HEK293T (cell line): ENCODE measurements around the gene SEPTIN14.
"Not testable (repeated sequence)": the region's sequence is repeated elsewhere in the genome, so short reads cannot be mapped to it uniquely, and the experiment has no call there.

Experiments
- ELF4 ChIP-seq: fragments of 450-650 bp; IDR thresholded peaks from 2 replicates; pipeline ENCODE4 v1.6.1; 2017; ENCODE audit warnings: antibody characterized with exemption
- FOXA1 ChIP-seq: fragments of 450-650 bp; IDR thresholded peaks from 2 replicates; pipeline ENCODE4 v1.6.1; 2016; ENCODE audit warnings: mild to moderate bottlenecking
- FOXK2 ChIP-seq: fragments of 450-650 bp; IDR thresholded peaks from 2 replicates; pipeline ENCODE4 v1.6.1; 2016; ENCODE audit warnings: mild to moderate bottlenecking
- FOXM1 ChIP-seq: fragments of 450-650 bp; IDR thresholded peaks from 2 replicates; pipeline ENCODE4 v1.6.1; 2017; ENCODE audit warnings: mild to moderate bottlenecking, borderline replicate concordance
- L3MBTL2 ChIP-seq: fragments of 450-650 bp; conservative IDR thresholded peaks from 2 replicates; pipeline ENCODE4 v1.6.1; 2016; ENCODE audit warnings: mild to moderate bottlenecking
- NFRKB ChIP-seq: fragments of 450-650 bp; IDR thresholded peaks from 2 replicates; pipeline ENCODE4 v1.6.1; 2016; ENCODE audit warnings: mild to moderate bottlenecking, moderate library complexity
- PKNOX1 ChIP-seq: fragments of 450-650 bp; IDR thresholded peaks from 2 replicates; pipeline ENCODE4 v1.6.1; 2016
- SP1 ChIP-seq: fragments of 450-650 bp; IDR thresholded peaks from 2 replicates; pipeline ENCODE4 v1.6.1; 2017
- SUZ12 ChIP-seq: fragments of 450-650 bp; IDR thresholded peaks from 2 replicates; pipeline ENCODE4 v1.6.1; 2016; ENCODE audit warnings: mild to moderate bottlenecking
- TARDBP ChIP-seq: fragments of 450-650 bp; IDR thresholded peaks from 2 replicates; pipeline ENCODE4 v1.6.1; 2016
- ZNF384 ChIP-seq: fragments of 450-650 bp; IDR thresholded peaks from 2 replicates; pipeline ENCODE4 v1.6.1; 2016

- TF ChIP-seq SP1, ELF4, FOXM1, TARDBP, L3MBTL2, PKNOX1, SUZ12, ZNF384, FOXK2, FOXA1, NFRKB: not testable (repeated sequence)
These were observed 6.4 kb upstream of the SEPTIN14 start for GRCh38 chr7:55868989-55869388.
